GM21526 (cell line): ENCODE data around the gene TOM1L2.

Experiments used
- ATAC-seq: cut with Tn5 transposase; IDR thresholded peaks from one replicate; pipeline ENCODE4 v1.9.1; 2021; ENCODE audit warnings: moderate library complexity; ENCODE audit not compliant: unreplicated experiment, low FRiP score

TOM1L2 gene

DNA sequence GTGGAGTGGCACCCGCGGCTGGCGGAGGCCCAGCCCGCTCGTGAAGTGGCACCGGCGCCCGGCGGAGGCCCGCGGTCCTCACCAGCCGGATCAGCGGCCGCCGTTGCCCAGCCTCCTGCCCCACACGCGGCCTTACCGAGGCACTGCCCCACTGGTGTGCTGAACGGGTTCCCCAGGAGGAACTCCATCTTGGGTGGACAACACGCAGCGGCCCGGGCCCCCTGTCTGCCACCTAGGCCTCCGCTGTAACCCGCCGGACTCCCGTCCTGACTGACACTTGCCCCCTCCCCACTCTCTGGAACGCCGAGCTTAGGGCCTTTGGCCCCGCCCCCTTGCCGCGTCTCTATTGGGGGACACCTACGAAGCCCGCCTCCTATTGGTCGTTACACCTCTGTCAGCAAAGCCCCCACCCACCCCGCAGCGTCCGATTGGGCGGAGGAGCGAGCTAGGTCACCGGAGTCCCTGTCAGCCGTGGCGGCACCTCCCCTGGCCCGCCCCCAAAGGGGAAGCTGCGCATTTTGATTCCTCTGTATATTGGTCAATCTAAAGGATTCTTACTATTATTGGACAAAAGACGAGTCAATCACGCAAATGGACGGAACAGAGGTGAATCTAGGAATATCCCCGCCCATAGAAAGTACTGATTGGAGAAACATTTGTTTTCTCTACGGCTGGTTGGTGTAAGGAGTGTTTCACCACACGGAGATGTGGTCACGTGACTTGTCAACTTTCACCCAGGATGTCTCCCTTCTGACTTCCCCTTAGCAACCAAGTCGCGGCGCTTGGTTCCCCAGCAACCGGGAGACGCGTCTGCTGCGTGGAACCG lies at the start of gene TOM1L2, which contains the start of gene DRC3:
TOM1L2 (minus strand) TSS at position 275 of the 826 bp plus-strand sequence; CDS start at position 188, 87 bp downstream.
DRC3 (plus strand) TSS at position 737 of the 826 bp plus-strand sequence. CDS start 4,737 bp downstream, outside the sequence.
- peak; percentile 94 for ATAC-seq

DNA sequence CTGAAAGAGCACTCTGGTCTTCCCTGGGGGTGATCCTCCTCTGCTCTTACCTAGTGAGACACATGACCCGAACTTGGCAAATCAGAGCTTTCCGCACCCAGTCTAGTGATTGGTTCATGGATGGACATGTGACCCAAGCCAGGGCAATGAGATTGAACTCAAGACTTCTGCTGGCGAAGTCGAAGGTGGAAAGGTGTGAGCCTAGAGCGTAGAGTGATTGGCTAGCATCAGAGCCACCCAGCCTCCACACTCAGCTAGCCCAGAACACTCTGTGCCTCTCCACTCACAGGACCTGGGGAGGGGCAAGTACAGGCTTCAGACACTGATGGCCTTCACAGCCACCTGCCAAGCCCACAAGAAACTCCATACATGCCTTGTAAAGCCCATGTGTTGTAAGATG lies 49.2 kb upstream of the TOM1L2 start:
- no peak for ATAC-seq

DNA sequence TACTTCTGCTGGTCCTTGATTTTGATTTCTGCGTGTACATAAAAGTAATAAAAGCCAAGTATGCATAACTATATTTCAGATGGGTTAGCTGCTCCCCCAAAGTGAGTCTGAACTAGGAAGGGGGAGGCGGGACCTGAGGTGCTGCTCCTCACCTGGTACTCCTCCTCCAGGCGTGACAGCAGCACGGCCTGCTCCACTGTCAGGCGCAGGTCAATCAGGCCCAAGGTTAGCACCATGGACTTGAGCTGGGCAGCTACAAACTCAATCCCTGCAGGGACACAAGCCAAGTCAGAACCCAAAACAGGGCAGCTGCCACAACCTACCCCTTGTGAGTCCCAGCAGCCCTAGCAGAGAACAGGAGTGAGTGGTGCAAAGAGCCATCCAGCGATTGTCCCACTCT lies 48.8 kb upstream of the TOM1L2 start:
- ATAC-seq, result no peak

- ATAC-seq, result no peak
These were observed 47.6 kb upstream of the TOM1L2 start for GRCh38 chr17:18019838-18020154.

GRCh38 chr17:18018411-18018921 lies 46.3 kb upstream of the TOM1L2 start:
- no peak for ATAC-seq

GRCh38 chr17:18017958-18018357 lies 45.8 kb upstream of the TOM1L2 start:
- no peak for ATAC-seq

GRCh38 chr17:18016426-18016825 lies 44.2 kb upstream of the TOM1L2 start:
- ATAC-seq, result no peak

DNA sequence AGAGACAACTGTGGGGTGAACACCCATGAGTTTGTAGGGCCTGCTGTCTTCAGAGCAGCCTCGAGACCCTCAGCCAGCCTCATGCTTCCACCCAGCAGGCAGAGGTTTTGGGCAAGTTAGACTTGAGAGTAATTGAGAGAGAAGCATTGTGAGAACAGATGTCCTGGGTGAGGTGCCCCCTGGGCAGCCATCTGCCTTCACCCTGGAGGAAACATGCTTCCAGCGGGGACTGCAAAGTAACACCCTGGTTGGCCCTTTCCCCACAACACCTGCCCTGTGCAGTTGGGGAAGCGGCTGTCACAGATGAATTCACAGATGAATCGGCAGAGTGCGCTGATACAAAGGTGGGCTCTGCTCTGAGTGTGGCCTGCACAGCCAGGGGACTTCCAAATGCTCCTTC lies 43.4 kb upstream of the TOM1L2 start:
- no peak for ATAC-seq

GRCh38 chr17:18014006-18014405 lies 41.8 kb upstream of the TOM1L2 start:
- no peak for ATAC-seq

DNA sequence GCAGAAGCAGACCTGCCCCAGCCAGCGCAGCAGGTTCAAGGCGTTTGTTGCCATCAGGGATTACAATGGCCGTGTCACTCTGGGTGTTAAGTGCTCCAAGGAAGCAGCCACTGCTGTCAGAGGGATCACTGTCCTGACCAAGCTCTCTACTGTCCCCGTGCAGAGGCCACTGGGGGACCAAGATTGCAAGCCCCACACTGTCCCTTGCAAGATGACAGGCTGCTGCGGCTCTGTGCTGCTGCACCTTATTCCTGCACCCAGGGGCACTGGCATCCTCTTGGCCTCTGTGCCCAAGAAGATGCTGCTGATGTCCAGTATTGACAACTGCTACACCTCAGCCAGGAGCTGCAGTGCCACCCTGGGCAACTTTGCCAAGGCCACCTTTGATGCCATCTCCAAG lies 39.1 kb upstream of the TOM1L2 start:
- ATAC-seq, result no peak

- ATAC-seq, result no peak
These were observed 37.6 kb upstream of the TOM1L2 start for GRCh38 chr17:18009609-18010420.

DNA sequence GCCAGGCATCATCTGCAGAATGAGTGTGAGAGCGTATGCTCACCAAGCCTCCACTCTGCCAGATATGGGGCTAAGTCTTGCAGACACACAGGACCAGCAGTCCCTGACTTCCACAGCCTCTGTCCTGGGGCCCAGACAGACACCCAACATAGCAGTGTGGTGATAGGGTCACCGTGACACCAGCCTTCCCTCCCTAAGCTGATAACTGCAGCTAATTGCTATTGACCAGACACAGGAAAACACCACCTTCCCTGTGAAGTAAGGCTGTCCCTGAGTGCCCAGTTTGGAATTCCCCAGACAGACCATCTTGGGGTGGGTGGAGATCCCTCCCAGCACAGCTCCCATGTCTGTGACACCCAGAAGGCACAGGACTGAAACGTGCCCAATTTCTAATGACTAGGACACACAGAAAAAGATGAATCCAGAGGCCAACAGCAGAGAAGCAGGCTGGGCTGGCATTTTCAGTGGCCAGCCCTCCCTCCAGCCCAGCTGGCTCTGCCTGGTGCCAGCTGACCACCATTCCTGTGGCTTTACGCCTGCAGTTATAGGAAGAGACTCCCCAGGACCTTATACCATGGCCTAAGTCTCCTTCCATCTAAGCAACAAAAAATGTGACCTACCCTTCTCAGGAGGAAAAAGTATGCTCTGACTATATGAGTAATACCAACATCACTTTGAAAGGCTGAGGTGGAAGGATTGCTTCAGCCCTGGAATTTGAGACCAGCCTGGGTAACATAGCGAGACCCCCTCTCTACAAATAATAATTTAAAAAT lies 36.5 kb upstream of the TOM1L2 start:
- no peak for ATAC-seq

DNA sequence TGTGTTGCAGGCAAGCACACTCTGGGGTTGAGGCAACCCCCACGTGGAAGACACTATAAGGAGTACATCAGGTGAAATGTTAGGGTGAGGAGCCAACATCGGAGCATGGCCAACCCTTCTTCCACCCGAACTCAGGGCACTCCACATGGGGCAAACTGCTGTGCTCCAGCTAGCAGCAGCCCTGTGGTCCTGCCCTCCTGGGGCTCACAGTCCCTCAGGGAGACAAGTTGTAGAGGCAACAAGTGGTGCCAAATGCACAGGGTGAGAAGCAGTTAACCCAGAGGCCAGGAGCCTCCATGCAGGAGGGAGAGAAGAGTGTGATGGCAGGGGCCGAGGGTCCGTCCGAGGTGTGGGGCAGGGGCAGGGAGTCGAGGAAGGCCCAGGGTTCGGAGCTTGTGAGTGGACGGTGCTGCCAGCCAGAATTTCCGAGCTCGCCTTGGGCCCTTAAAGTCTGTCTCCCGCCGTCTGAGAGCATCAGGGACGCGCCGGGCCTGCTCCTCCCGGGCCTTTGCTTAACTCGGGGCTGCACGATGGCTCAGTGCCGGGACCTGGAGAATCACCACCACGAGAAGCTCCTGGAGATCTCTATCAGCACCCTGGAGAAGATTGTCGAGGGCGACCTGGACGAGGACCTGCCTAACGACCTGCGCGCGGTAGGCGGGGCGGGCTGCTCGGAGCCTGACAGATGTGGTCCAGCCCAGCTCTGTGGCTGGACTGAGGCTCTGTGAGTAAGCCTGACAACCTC lies 34.5 kb upstream of the TOM1L2 start:
- no peak for ATAC-seq

- ATAC-seq, result no peak
These were observed 33.3 kb upstream of the TOM1L2 start for GRCh38 chr17:18005496-18005895.

- ATAC-seq, result no peak
These were observed 32.7 kb upstream of the TOM1L2 start for GRCh38 chr17:18004884-18005305.

DNA sequence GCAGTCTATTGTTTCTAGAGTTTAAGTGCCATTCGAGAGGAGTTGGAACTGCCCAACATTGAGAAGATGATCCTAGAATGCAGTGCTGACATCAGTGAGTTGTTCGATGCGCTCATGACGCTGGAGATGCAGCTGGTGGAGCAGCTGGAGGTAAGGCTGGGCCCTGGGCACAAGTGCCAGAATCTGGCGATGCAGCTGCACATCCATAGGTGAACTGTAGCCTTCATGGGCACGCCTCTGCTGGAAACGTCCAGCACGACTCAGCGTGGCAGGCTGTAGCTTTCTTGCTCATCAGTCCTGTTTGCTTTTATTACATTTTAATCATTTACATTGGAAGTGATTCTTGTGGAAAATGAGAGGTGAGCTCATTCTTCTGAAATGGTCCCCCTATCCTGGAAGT lies 32.1 kb upstream of the TOM1L2 start:
- ATAC-seq, result no peak

DNA sequence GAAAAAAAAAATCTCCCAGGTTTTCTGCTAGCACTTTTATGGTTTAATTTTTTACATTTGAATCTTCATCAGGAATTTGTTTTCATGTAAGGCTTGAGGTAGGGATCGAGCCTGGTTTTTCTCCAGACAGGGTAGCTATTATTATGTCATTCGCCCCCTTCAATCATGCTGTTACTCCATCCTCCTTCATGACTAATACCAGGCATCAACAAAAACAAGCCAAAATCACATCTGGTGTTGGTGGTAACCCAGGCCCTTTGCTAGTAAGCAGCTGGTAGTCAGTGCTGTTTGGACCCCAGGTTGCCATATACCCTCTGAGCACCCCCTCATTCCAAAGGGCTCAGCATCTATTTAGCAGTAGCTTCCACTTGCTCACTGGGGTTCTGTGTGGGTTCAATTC lies 30.0 kb upstream of the TOM1L2 start:
- ATAC-seq, result no peak

DNA sequence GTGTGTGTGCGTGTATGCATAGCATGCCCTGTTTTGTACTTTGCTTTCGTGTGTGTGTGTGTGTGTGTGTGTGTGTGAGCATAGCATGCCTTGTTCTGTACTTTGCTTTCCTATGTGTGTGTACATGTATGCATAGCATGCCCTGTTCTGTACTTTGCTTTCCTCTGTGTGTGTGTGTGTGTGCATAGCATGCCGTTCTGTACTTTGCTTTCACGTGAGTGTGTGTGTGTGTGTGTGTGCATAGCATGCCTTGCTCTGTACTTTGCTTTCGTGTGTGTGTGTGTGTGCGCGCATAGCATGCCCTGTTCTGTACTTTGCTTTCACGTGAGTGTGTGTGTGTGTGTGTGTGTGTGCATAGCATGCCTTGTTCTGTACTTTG lies 27.8 kb upstream of the TOM1L2 start:
- ATAC-seq, result no peak

- ATAC-seq, result no peak
These were observed 27.3 kb upstream of the TOM1L2 start for GRCh38 chr17:17999364-18000029.

- no peak for ATAC-seq
These were observed 26.7 kb upstream of the TOM1L2 start for GRCh38 chr17:17998934-17999333.
